HepG2 (cell line): Measurements from ENCODE around the gene DDIT4. TPM values are rescaled to one million over a fixed set of nuclear protein-coding genes. Genes with fewer than 3 reads are reported as not detected.

Experiments
- ARID5B ChIP-seq: IDR thresholded peaks from 2 replicates; pipeline ENCODE4 v1.4.0; 2020; ENCODE audit warnings: mild to moderate bottlenecking, missing genetic modification reagents
- ETV5 ChIP-seq: IDR thresholded peaks from 2 replicates; pipeline ENCODE4 v1.6.1; 2018; ENCODE audit warnings: missing biosample characterization, missing genetic modification reagents, inconsistent platforms, borderline replicate concordance
- GABPA ChIP-seq, 2 experiments: IDR thresholded peaks; 2 replicates each; pipeline ENCODE4 v1.6.1; 2011 to 2016; ENCODE audit warnings: low read depth in 2 of 2, low read length in 1 of 2, missing biosample characterization in 1 of 2, missing genetic modification characterization in 1 of 2
- GZF1 ChIP-seq: sonication (generic); formaldehyde crosslinking; IDR thresholded peaks from 2 replicates; pipeline ENCODE4 v1.5.1; 2020; ENCODE audit warnings: mild to moderate bottlenecking, missing genetic modification reagents
- MIER3 ChIP-seq: IDR thresholded peaks from 2 replicates; pipeline ENCODE4 v1.6.1; 2016; ENCODE audit warnings: missing compliant biosample characterization, borderline replicate concordance
- MXD1 ChIP-seq: sonication (generic); formaldehyde crosslinking; IDR thresholded peaks from 2 replicates; pipeline ENCODE4 v1.4.0; 2020; ENCODE audit warnings: mild to moderate bottlenecking, missing genetic modification reagents
- MXD4 ChIP-seq: IDR thresholded peaks from 2 replicates; pipeline ENCODE4 v1.6.1; 2016; ENCODE audit warnings: mild to moderate bottlenecking, missing biosample characterization, missing genetic modification reagents
- NFYB ChIP-seq: sonication (generic); formaldehyde crosslinking; IDR thresholded peaks from 2 replicates; pipeline ENCODE4 v1.4.0; 2020; ENCODE audit warnings: missing genetic modification reagents
- PCBP1 ChIP-seq: fragments of 200-400 bp; formaldehyde crosslinking; IDR thresholded peaks from 2 replicates; pipeline ENCODE4 v1.6.1; 2017; ENCODE audit warnings: mild to moderate bottlenecking, low read depth, low read length, borderline replicate concordance
- PHB2 ChIP-seq: fragments of 450-650 bp; IDR thresholded peaks from 2 replicates; pipeline ENCODE4 v1.6.1; 2018; ENCODE audit not compliant: partially characterized antibody
- POLR2G ChIP-seq: fragments of 200-400 bp; formaldehyde crosslinking; IDR thresholded peaks from 2 replicates; pipeline ENCODE4 v1.6.1; 2018; ENCODE audit warnings: mild to moderate bottlenecking, low read depth, low read length, moderate library complexity
- SMAD9 ChIP-seq: sonication (generic); formaldehyde crosslinking; IDR thresholded peaks from 2 replicates; pipeline ENCODE4 v1.5.1; 2020; ENCODE audit warnings: mild to moderate bottlenecking, missing genetic modification reagents
- TCF7 ChIP-seq: sonication (generic); IDR thresholded peaks from 2 replicates; pipeline ENCODE4 v1.6.1; 2016; ENCODE audit warnings: antibody characterized with exemption, low read depth
- THAP11 ChIP-seq: IDR thresholded peaks from 2 replicates; pipeline ENCODE4 v1.6.1; 2016; ENCODE audit warnings: missing biosample characterization, missing genetic modification reagents
- U2AF1 ChIP-seq: fragments of 200-400 bp; formaldehyde crosslinking; optimal IDR thresholded peaks from 2 replicates; pipeline ENCODE3; 2017; ENCODE audit warnings: mild to moderate bottlenecking, low read depth, low read length
- ZBTB34 ChIP-seq: sonication (generic); formaldehyde crosslinking; IDR thresholded peaks from 2 replicates; pipeline ENCODE4 v1.8.0; 2022; ENCODE audit warnings: mild to moderate bottlenecking, missing genetic modification reagents
- ZKSCAN5 ChIP-seq: sonication (generic); formaldehyde crosslinking; IDR thresholded peaks from 2 replicates; pipeline ENCODE4 v1.5.1; 2020; ENCODE audit warnings: mild to moderate bottlenecking, missing genetic modification reagents
- ZNF282 ChIP-seq: fragments of 450-650 bp; IDR thresholded peaks from 2 replicates; pipeline ENCODE4 v1.6.1; 2018; ENCODE audit not compliant: partially characterized antibody
- ZNF569 ChIP-seq: sonication (generic); formaldehyde crosslinking; IDR thresholded peaks from 2 replicates; pipeline ENCODE4 v1.5.0; 2020; ENCODE audit warnings: mild to moderate bottlenecking, missing genetic modification reagents, moderate library complexity, borderline replicate concordance
- ZNF724P ChIP-seq: sonication (generic); formaldehyde crosslinking; IDR thresholded peaks from 2 replicates; pipeline ENCODE4 v1.8.0; 2022; ENCODE audit warnings: missing genetic modification reagents, borderline replicate concordance
- ZNF776 ChIP-seq: sonication (generic); formaldehyde crosslinking; IDR thresholded peaks from 2 replicates; pipeline ENCODE4 v1.4.0; 2020; ENCODE audit warnings: mild to moderate bottlenecking, missing genetic modification reagents
- polyA plus RNA-seq, 8 experiments: library from polyadenylated mRNA; depleted of rRNA in 3 of 8; stranded (reverse) in 7 of 8; unstranded in 1 of 8; fragments of >200 nt; fragmentation: Illumina TruSeq in 4 of 8; extraction: Trizol in 4 of 8; gene quantifications; 2 replicates each; pipeline versions ENCODE4 v1.2.1 to v1.2.3, GENCODE V29; 2011 to 2016; ENCODE audit warnings: low read depth in 4 of 8, missing spikeins in 1 of 8, mixed read lengths in 1 of 8; ENCODE audit not compliant: insufficient read depth in 1 of 8
- total RNA-seq, 5 experiments: library from RNA; depleted of rRNA; stranded (reverse); fragments of >200 nt; fragmentation: Illumina TruSeq; extraction: Trizol; gene quantifications; 2 replicates each; pipeline ENCODE4 v1.2.3, GENCODE V29; 2016; ENCODE audit warnings: low read depth in 1 of 5
- TF ChIP-seq, protein P1 (sequence below): sonication (generic); formaldehyde crosslinking; IDR thresholded peaks from 2 replicates; pipeline ENCODE4 v1.4.0; 2020; ENCODE audit warnings: missing genetic modification reagents

The DDIT4 gene
- total and polyA plus RNA-seq, 2 of the 13 experiments (the other 11 are each of a cell fraction or from before 2014, with no cell fraction given), result 35.6 to 40.7 TPM

DNA sequence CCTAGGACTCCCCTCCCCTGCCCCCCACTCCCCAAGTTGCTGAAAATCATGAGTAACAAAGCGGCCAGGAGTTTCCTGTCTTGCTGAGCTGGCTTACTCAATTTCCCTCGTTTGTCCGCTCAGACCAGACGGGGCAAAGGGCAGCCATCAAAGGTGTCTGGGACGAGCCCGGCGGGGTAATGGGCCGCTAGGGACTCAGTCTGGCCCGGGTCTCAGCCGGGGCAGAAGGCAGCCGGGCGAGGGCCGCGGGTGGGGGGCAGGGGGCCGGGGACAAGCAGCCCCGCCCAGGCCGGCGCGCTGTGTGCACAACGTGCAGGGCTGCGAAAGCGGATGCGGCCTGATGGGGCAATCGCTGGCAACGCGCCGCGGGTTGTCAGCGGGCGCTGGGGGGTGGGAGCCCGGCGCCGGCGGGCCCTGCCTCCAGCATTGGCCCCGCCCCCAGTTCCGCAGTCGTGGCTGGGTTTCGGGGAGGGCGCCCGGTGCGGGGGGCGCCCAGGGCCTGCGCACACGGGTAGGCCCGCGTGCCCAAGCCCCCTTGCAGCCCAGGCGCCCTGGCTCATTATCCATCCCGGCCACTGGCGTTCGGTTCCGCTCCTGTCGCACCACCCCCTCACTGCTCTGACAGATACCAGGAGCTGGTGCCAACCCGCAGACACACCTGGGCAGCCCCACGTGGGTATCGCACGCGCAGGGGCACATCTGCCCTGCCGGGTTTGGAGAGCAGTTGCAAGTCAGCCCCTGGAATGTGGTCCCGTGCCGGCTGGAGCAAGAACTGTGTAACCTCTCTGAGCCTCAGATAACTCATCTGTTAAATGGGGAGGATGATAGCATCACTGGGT lies 45.9 kb downstream of the DDIT4 start (continued):
- TF ChIP-seq ZNF282 (no peak), GABPA (IDR thresholded peaks at IDR 0.05; ENCODE audit: low read depth, low read length) (no peak), GABPA (CRISPR knock-in tag; IDR thresholded peaks at IDR 0.05; ENCODE audit: low read depth) (0 out of 2 replicates have a peak, but pooled peaks have one; percentile 14), TCF7 (peak; percentile 69), ZNF569 (CRISPR knock-in tag) (no peak), POLR2G (peak; percentile 71), ETV5 (peak; percentile 95), U2AF1 (no peak), PHB2 (no peak), NFYB (CRISPR knock-in tag) (no peak), ZBTB34 (CRISPR knock-in tag) (peak; percentile 23; the same call in 1 of the 2 replicates), MXD1 (peak; percentile 74; the same call in 1 of the 2 replicates), ZNF724P (CRISPR knock-in tag) (0 out of 2 replicates have a peak, but pooled peaks have one; percentile 60), SMAD9 (CRISPR knock-in tag) (no peak), ZNF776 (CRISPR knock-in tag) (0 out of 2 replicates have a peak, but pooled peaks have one; percentile 66), PCBP1 (no peak), THAP11 (peak; percentile 70), MIER3 (CRISPR knock-in tag) (peak; percentile 40; the same call in 1 of the 2 replicates), MXD4 (peak; percentile 87), GZF1 (no peak), ZKSCAN5 (CRISPR knock-in tag) (no peak), ARID5B (peak; percentile 76)
- TF ChIP-seq, protein P1, sequence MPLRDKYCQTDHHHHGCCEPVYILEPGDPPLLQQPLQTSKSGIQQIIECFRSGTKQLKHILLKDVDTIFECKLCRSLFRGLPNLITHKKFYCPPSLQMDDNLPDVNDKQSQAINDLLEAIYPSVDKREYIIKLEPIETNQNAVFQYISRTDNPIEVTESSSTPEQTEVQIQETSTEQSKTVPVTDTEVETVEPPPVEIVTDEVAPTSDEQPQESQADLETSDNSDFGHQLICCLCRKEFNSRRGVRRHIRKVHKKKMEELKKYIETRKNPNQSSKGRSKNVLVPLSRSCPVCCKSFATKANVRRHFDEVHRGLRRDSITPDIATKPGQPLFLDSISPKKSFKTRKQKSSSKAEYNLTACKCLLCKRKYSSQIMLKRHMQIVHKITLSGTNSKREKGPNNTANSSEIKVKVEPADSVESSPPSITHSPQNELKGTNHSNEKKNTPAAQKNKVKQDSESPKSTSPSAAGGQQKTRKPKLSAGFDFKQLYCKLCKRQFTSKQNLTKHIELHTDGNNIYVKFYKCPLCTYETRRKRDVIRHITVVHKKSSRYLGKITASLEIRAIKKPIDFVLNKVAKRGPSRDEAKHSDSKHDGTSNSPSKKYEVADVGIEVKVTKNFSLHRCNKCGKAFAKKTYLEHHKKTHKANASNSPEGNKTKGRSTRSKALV (CRISPR knock-in tag), result no peak
